Measurements from ENCODE around the gene CALML3.
"Not testable (repeated sequence)": the region's sequence is repeated elsewhere in the genome, so short reads cannot be mapped to it uniquely, and the experiment has no call there.

The CALML3 gene

GRCh38 chr10:5524641-5525560, at the start of gene CALML3:
CALML3 (plus strand) TSS chr10:5524961; CDS start chr10:5525086, 125 bp downstream.
- no peak for DNase-seq

GRCh38 chr10:5475088-5475487, 49.7 kb upstream of the CALML3 start:
- DNase-seq = not testable (repeated sequence)

DNA sequence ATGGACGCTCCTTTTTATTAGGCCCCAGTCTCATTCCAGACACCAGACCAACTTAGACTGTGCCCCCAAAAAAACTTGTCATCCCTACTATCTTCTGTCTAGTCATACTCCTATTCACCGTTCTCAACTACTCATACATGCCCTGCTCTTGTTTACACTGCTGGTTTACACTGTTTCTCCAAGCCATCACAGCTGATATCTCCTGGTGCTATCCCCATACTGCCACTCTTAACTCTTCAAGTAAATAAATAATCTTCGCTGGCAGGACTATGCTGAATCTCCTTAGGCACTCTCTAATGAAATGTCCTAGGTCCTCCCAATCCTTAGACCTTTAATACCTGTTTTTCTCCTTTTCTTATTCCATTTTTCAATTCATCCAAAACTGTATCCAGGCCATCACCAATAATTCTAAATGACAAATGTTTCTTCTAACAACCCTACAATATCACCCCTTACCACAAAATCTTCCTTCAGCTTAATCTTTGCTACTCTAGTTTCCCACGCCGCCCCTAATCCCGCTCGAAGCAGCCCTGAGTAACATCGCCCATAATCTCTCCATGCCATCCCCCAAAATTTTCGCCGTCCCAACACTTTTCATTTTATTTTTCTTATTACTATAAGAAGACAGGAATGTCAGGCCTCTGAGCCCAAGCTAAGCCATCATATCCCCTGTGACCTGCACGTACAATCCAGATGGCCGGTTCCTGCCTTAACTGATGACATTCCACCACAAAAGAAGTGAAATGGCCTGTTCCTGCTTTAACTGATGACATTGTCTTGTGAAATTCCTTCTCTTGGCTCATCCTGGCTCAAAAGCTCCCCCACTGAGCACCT, 48.6 kb upstream of the CALML3 start:
- DNase-seq = not testable (repeated sequence)

DNA sequence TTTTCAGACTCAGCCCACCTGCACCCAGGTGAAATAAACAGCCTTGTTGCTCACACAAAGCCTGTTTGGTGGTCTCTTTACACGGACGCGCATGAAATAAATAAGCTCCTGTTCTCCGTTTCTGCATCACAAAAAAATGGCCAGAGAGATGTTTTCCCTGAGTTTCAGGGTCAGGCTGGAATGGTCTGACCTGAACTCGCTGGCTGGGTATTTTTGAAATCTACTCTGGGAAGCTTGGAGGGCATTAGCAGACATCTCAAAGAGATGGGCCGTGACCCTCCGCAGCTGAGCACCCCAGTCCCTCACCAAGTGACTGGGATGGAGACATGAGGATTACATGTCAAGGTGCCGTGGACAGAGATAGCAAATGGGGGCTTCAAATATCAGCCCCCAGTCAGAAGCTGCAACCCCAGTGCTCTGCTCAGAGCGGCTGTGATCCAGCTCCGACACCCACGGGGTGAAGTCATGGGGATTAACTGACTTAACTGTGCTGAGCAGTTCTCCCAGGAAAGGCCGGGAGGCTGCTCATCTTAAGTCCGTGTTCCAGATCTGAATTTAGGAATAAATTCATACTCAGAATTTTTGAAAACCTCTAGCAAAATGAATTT, 47.7 kb upstream of the CALML3 start:
- no peak for DNase-seq

DNA sequence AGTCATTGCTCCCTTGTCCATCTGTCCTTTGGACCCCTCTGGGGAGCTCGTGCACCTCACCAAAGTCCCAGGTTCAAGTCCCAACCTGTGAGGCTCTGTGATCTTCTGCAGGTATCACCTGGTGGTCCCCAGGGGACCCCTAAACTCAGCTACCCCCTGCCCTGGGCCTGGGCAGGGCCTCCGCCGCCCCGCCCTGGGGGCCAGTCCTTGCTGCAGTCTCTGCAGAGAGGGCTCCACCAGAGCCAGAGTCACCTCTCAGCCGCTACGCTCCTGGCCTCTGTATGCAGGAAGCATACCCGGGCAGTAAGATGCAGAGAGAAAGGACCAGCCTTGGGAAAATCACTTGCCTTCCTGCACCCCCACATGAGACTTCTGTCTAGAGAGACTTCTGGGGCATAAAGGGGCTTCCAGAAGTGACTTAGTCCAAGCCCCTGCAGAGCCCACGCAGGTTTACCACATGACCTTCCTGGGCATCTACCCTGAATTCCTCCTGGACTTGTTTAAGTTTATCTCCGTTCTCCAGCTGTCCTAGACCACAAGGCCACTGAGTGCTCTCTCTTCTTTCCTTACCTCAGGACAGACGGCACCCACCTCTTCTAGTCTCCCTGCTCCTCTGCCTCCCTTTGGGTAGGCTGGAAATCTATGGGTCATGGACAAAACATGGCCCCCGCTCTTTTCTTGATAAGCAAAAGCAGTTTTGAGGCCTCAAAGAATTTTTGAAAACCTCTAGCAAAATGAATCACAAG, 46.6 kb upstream of the CALML3 start:
- no peak for DNase-seq

- DNase-seq = no peak
Measured at GRCh38 chr10:5478694-5479305, 46.0 kb upstream of the CALML3 start.

- no peak for DNase-seq
Measured at GRCh38 chr10:5479481-5480161, 45.1 kb upstream of the CALML3 start.

- DNase-seq = no peak
Measured at GRCh38 chr10:5480162-5480941, 44.4 kb upstream of the CALML3 start.

DNA sequence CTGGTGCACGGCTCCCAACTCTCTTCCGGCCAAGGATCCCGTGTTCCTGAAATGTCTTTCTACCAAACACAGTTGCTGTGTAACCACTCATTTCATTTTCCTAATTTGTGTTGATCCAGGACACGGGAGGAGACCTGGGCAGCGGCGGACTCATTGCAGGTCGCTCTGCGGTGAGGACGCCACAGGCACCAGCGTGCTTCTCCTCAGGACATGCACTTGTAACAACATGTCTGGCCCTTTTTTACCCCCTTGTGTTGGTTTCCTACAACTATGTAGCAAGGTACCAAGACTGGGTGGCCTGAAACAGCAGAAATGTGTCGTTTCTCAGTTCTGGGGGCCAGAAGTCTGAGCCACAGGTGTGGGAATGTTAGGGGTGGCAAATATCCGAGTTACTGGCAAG, 43.6 kb upstream of the CALML3 start:
- no peak for DNase-seq

GRCh38 chr10:5482016-5482415, 42.7 kb upstream of the CALML3 start:
- DNase-seq = no peak

GRCh38 chr10:5484205-5484604, 40.6 kb upstream of the CALML3 start:
- no peak for DNase-seq

DNA sequence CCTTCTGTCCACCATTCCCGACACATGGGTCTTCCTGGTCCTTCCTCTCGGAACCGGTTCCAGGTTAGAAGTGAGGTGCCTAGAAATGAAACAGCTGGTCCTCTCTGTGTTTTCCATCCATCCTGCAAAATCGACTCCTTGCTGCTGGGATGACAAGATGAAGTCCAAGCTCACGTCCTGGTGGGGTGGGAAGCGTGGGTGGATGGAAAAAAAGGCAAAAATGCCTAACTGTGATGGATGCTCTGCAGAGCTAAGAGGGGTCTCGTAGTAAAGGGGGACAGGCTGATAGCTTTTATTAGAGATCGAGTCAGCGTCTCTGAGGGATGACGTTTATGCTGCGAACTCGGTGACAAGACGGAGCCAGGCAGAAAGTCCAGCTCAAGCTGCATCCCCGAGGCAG, 39.5 kb upstream of the CALML3 start:
- no peak for DNase-seq

DNA sequence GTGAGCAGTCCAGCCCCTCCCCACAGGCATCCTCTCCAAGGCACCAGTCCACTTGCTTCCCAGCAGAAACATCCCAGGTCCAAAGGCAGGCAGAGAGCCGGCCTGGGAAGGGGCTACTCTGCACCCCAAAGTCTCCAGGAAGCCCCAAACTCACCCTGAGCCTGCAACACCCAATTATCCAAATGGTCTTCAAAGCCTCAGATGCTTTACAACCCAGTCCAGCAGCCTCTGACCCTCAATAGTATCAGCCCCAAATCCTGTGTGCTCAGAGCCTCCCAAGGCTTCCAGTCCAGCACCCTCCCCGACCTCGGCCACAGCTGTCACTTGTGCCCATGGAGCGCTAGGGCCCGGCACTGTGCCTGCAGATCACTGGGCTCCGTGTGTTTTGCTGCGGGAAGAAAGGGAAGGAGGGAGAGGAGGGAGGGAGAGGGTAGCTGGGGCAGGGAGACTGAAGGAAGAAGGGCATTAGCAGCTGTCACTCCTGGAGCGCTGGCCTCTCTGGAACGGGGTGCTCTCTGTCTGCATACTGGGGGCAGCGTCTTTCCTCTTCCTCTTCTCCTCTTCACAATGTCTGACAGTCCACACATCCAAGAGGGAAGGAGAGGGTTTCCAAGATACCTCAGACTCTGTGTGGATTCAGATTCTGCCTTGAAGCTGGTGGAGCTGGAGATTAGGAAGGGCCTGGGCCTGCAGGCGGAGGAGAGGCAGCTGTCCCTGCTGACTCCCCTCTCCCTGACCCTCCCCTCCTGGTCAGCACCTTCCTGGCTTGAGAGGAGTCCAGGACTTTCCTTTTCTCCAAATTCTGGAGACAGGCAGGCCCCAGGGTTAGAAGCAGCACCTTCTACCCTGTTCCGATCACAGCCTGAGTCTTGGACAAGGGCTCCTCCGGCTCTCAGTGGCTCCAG, 38.6 kb upstream of the CALML3 start:
- DNase-seq = no peak

GRCh38 chr10:5486853-5487235, 37.9 kb upstream of the CALML3 start:
- no peak for DNase-seq

- DNase-seq = no peak
Measured at GRCh38 chr10:5488272-5489161, 36.2 kb upstream of the CALML3 start.

DNA sequence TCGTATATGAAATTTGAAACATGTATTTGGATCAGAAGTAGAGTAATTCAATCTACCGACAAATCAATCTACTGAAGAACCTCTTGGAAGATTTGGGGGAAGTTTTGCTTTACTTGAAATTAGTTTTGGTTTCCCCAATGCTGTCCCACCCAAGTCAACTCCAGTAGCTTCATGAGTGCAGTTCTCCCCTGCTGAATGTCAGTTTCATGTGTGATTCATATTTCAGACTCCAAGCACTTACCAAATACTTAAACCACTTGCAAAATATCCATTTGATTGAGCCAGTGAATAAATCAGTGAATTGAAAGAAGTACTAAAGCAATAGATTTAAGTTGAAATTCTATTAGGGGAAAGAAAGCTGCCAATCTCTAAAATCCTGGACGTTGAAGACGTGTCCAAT, 34.7 kb upstream of the CALML3 start:
- no peak for DNase-seq

DNA sequence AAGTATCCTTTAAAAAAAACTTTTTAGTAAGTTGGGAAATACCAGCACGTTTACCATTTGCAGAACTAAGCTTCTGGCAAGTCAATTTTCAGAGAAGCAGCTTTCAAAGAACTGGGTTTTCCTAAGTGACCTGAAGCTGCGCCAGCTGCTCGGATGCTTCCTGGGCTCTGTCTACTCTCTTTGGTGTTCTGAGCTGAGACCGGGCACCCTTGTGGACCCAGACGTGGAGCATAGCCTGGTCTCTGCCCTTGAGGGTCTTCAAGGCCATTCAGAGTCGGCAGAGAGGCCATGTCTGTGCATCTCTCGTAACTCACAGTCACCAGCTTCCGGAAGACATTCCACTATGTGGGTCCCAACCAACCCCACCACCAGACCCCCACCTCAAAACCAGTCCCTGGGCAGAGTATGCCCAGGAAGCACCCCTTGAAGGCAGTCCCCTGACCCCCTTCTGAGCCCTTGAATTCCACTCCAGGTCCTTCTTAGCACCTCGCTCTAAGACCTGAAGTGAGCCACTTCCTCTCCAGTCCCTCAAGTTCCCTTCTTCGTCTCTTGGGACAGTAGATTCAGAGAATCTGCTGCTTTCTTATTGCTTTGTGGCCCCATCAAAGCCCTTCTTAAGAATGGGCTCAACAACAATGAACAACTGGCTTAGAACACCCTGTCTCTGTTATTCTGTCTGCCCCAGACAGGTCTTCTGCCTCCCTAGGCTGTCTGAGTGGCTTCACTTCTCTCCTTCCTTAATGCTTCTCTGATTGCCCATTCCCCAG, 33.9 kb upstream of the CALML3 start:
- DNase-seq = no peak

GRCh38 chr10:5491477-5491876, 33.3 kb upstream of the CALML3 start:
- DNase-seq = no peak

All from NCI-H1092 treated with DMSO at 0.1 percent for 48 hours (cell line).